HG02763 (cell line): ENCODE data around the gene BTN3A1.
A peak's percentile ranks its signal among the peaks of the same experiment; 100 is the strongest.
"Not testable (repeated sequence)": the region's sequence is repeated elsewhere in the genome, so short reads cannot be mapped to it uniquely, and the experiment has no call there.

Source experiments
- ATAC-seq: cut with Tn5 transposase; IDR thresholded peaks from one replicate; pipeline ENCODE4 v1.9.1; 2021; ENCODE audit warnings: mild to moderate bottlenecking, moderate library complexity; ENCODE audit not compliant: unreplicated experiment

BTN3A1 gene

DNA sequence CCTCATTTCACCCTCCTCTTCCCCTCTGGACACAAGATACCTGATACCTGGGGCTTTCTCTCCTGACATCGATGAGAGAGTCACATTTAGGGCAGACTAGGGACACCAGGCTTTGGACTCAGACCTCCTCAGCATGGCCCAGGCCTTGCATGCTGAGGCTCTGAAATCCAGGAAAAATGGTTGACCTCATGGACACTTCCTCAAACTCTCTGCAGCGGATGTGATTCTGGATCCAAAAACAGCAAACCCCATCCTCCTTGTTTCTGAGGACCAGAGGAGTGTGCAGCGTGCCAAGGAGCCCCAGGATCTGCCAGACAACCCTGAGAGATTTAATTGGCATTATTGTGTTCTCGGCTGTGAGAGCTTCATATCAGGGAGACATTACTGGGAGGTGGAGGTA lies 10.9 kb downstream of the BTN3A1 start:
- ATAC-seq = no peak

GRCh38 chr6:26414281-26414680 lies 12.2 kb downstream of the BTN3A1 start:
- ATAC-seq = no peak

- no peak for ATAC-seq
These were observed 13.1 kb downstream of the BTN3A1 start for GRCh38 chr6:26415036-26415614.

- no peak for ATAC-seq
These were observed 13.7 kb downstream of the BTN3A1 start for GRCh38 chr6:26415791-26416190.

GRCh38 chr6:26416288-26416687 lies 14.2 kb downstream of the BTN3A1 start:
- no peak for ATAC-seq

DNA sequence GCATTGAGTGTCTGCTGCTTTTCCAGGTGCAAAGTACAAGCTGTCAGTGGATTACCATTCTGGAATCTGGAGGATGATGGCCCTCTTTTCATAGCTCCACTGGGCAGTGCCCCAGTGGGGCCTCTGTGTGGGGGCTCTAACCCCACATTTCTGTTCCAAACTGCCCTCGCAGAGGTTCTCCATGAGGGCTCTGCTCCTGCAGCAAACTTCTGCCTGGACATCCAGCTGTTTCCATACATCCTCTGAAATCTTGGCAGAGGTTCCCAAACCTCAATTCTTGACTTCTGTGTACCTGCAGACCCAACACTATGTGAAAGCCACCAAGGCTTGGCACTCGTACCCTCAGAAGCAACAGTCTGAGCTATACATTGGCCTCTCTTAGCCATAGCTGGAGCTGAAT lies 16.0 kb downstream of the BTN3A1 start:
- ATAC-seq = not testable (repeated sequence)

DNA sequence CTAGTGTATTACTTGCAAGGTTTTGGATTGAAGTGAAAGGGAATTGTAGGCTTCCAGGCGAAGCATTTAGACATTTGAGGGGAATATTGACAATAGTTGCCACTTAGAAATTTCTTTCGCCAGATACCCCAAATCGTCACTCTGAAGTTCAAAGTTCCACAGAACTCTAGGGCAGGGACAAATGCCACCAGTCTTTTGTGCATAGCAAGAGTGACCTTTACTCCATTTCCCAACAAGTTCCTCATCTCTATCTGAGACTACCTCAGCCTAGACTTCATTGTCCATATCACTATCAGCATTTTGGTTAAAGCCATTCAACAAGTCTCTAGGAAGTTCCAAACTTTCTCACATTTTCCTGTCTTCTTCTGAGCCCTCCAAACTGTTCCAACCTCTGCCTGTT lies 16.7 kb downstream of the BTN3A1 start:
- ATAC-seq = not testable (repeated sequence)

DNA sequence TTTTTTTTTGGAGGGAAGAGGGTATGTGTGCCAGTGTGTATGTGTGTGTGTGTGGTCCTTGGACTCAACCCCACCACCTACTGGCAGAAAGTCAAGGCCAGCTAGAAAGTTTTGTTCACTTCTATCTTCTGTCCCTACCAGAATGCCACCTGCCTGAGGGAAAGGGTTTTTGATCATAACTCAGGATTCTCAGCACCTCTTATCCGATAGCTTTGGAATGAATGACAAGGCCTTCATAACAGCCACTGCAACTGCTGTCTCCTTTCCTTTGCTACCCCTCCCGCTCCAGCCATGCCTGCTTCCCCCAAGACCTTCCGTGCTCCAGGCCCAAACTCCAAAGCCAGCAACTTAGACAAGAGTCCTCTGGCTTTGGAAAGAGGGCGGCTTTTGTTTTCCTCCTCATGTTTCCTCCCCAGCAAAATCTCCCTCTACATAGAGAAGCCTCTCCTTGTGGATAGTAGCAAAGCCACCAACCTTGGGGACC lies 18.7 kb downstream of the BTN3A1 start:
- ATAC-seq = no peak

GRCh38 chr6:26421259-26422144 lies 19.4 kb downstream of the BTN3A1 start:
- peak; percentile 87 for ATAC-seq

DNA sequence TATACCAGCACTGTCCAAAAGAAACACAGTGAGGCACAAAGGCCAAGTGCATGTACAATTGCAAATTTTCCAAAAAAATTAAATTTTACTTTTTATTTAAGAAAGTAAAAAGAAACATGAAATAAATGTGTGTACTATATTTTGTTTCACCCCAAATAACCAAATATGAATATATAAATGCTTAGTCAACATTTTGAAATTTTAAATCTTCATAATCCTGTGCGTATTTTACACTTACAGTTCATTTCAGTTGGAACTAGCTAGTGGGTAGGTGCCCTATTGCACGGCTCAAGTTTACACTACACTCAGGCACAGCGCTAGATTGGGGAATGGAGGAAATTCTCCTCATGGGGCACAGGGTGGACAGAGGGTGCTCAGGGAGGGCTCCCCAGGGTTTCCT lies 20.3 kb downstream of the BTN3A1 start:
- no peak for ATAC-seq

DNA sequence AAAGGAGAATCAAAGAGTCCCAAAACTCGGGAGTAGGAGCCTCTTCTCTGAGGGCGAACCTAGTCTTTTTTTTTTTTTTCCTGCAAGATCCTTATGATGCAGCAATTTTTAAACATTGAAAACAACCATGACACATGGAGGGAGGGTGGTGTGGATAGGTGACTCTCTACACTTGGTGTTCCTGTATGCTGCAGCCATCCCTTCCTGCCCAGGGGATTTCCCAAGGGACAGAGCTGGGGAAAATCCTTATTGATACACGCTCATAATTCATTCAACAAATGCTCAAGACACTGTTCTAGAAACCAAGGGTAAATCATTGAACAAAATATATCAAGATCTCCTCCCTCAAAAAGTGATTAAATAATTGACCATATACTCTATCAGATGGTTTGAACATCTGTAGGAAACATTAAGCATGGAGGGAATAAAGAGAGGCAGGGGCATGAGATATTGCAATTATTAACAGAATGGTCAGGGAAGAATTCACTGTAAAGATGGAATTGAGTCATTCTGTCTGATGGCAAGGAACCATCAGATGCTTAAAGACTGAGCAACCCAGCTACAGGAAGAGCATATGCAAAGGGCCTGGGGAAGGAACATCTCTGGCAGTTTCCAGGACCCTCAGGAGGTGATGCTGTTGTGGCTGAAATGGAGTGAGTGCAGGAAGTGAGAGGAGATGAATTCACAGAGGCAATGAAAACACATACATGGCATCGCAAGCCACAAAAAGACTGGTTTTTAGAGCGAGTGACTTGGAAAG lies 24.8 kb downstream of the BTN3A1 start:
- ATAC-seq = no peak

DNA sequence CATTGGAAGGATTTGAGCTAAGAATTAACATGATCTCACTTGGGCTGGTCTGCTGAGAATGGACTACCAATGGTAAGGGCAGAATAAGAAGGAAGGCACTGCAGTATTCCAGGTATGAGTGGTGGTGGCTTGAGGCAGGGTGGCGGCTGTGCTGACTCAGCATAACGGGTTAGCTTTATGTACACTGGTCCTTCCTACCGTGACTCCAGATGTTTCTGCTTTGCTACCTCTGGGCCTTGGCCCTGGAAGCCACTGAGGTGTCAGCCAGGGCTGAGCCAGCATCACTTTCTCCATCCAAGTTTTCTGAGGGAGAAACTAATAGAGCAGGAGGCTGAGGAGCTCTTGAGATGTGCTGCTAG lies 25.4 kb downstream of the BTN3A1 start:
- ATAC-seq = no peak

GRCh38 chr6:26428206-26428605 lies 26.1 kb downstream of the BTN3A1 start:
- ATAC-seq = no peak

GRCh38 chr6:26430787-26431186 lies 28.7 kb downstream of the BTN3A1 start:
- no peak for ATAC-seq

DNA sequence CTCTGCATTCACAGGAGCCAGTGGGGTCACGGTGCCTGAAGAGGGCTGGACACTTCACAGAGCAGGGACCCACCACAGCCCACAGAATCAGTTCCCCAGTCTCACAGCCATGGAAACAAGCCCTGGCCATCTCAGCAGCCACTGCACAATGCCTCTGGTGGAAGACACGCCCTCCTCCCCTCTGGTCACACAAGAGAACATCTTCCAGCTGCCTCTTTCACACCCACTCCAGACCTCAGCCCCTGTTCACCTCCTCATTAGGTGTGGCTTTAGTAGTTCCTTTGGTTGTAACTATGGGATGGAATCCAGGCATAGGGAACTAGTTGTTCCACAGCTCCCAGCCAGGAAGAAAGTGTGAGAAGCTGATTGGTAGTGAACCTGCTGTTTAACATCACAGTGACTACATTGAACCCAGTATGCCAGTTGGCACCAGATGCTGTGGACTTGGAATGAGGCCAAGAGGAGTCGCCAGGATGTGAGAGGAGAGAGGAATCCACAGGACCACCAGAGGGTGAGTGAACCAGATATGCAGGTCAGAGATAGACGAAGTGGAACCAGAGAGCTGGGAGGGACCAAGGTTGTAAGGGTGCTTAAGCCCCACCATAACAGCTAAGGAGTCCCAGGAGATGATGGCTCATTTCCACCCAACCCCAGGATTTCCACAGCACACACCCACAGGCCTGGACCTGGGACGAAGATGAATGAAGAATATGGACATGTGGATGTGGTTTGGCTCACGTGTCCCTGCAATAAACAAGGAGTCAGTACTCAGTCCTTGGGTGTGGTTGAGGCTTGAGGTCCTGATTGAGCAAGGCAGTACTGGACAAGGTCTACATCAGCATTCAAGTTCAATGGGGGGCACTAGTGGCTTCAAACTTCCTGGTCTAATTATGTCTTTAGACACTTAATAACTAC lies 29.4 kb downstream of the BTN3A1 start:
- no peak for ATAC-seq

GRCh38 chr6:26432627-26433201 lies 30.6 kb downstream of the BTN3A1 start:
- ATAC-seq = no peak

GRCh38 chr6:26433680-26434079 lies 31.6 kb downstream of the BTN3A1 start:
- ATAC-seq = not testable (repeated sequence)

GRCh38 chr6:26436018-26436417 lies 33.9 kb downstream of the BTN3A1 start:
- no peak for ATAC-seq

DNA sequence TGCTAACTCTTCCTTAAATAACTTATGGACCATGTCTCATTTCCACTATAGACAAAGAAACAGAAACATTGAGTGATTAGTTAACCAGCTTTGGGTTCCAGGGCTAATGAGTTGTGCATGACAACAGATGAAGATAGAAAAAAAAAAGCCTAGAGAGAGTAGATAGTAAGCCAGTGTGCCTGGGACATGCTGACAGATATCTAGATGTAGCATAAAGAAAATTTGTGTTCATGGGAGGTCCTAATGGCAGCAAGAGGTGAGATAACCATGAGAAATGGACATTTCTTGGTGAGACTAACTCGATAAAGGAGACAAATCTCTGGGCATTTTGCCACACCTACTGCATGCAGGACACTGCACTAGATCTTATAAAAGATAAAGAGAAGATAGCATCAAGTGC lies 35.5 kb downstream of the BTN3A1 start:
- no peak for ATAC-seq

GRCh38 chr6:26438000-26438399 lies 35.9 kb downstream of the BTN3A1 start:
- ATAC-seq = no peak
